DOHH2 (cell line): Measurements from ENCODE around the gene LMBRD2.

ENCODE experiments used
- H3F3A ChIP-seq: fragments of 200-600 bp; sonication (generic), shearing (Covaris generic); 2 replicates; pipeline ENCODE4 v1.6.0; 2016; ENCODE audit warnings: antibody characterized with exemption, mild to moderate bottlenecking; ENCODE audit not compliant: control insufficient read depth, insufficient read depth
- H3K27ac ChIP-seq: fragments of 200-600 bp; sonication (generic); 2 replicates; pipeline ENCODE4 v1.5.1; 2014; ENCODE audit warnings: low read depth, mild to moderate bottlenecking, low read length, moderate library complexity
- H3K27me3 ChIP-seq: fragments of 200-600 bp; sonication (generic); 2 replicates; pipeline ENCODE4 v1.6.1; 2014; ENCODE audit warnings: mild to moderate bottlenecking, low read length, mixed read lengths; ENCODE audit not compliant: control insufficient read depth
- H3K36me3 ChIP-seq: fragments of 200-600 bp; sonication (generic); 2 replicates; pipeline ENCODE4 v1.6.1; 2014; ENCODE audit warnings: mild to moderate bottlenecking, low read length, moderate library complexity, mixed read lengths; ENCODE audit not compliant: control insufficient read depth
- H3K4me1 ChIP-seq: fragments of 200-600 bp; sonication (generic); 2 replicates; pipeline ENCODE4 v1.6.1; 2014; ENCODE audit warnings: mild to moderate bottlenecking, low read length, mixed read lengths; ENCODE audit not compliant: control insufficient read depth
- H3K4me2 ChIP-seq: fragments of 200-600 bp; sonication (generic); 2 replicates; pipeline ENCODE4 v1.6.0; 2014; ENCODE audit warnings: mild to moderate bottlenecking, low read length, moderate library complexity
- H3K4me3 ChIP-seq: fragments of 200-600 bp; sonication (generic); 2 replicates; pipeline ENCODE4 v1.5.1; 2014; ENCODE audit warnings: mild to moderate bottlenecking, low read length, mixed read lengths
- H3K79me2 ChIP-seq: fragments of 200-600 bp; sonication (generic); 2 replicates; pipeline ENCODE4 v1.6.1; 2014; ENCODE audit warnings: mild to moderate bottlenecking, low read length, mixed read lengths; ENCODE audit not compliant: control insufficient read depth
- H3K9me2 ChIP-seq: fragments of 200-600 bp; sonication (generic); replicated peaks from 2 replicates; pipeline ENCODE4 v1.6.1; 2014; ENCODE audit warnings: mild to moderate bottlenecking, low read length, mixed read lengths; ENCODE audit not compliant: control insufficient read depth
- H3K9me3 ChIP-seq: fragments of 200-600 bp; sonication (generic); 2 replicates; pipeline ENCODE4 v1.6.1; 2014; ENCODE audit warnings: antibody characterized with exemption, low read length, mixed read lengths; ENCODE audit not compliant: control insufficient read depth, insufficient read depth
- H4K20me1 ChIP-seq: fragments of 200-600 bp; sonication (generic); 2 replicates; pipeline ENCODE4 v1.6.0; 2014; ENCODE audit warnings: low read depth, mild to moderate bottlenecking, antibody characterized with exemption, low read length, moderate library complexity; ENCODE audit not compliant: control insufficient read depth, insufficient read depth
- CTCF ChIP-seq: fragments of 200-600 bp; sonication (generic); IDR thresholded peaks from one replicate; pipeline ENCODE4 v1.5.1; 2014; ENCODE audit warnings: antibody characterized with exemption, mild to moderate bottlenecking, low read depth, low read length; ENCODE audit not compliant: poor library complexity, severe bottlenecking
- EZH2phosphoT487 ChIP-seq: fragments of 200-600 bp; sonication (generic); IDR thresholded peaks from 2 replicates; pipeline ENCODE4 v1.6.1; 2017; ENCODE audit warnings: borderline replicate concordance, mild to moderate bottlenecking, antibody characterized with exemption, low read length, moderate library complexity, mixed read lengths

The LMBRD2 gene

DNA sequence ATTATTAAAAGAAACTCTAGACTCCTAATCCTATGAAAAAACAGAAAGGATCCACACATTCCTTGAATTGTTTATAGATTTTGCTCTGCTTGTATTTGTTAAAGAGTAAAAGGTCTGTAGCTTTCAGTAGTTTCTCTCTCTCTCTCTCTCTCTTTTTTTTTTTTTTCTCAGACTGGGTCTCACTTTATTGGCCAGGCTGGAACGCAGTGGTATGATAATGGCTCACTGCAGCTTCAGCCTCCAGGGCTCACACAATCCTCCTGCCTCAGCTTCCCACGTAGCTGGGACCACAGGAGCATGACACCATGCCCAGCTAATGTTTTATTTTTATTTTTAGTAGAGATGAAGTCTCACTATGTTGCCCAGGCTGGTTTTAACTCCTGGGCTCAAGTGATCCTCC lies 94.3 kb downstream of the LMBRD2 start:
- Histone ChIP-seq H3K4me2 (no peak overlapping the region), H3K27ac (no peak overlapping the region)

DNA sequence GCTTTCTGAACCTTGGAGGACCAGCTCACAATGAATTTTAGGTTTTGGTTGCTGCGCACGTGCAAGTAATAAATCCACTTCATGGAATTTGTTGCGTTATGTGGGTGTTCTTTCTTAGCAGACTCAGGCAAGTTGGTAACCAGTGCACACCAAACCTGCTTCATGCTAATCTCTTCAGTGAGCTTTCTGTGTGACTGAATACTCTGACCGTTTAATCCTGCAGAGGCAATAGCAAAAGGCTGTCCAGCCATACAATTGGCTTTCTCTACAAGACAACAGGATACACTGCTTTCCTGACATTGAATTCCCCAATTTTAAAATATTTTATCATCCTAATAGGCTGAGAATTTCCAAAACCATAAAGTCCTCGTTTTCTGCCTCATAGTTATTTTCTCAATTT lies 95.3 kb downstream of the LMBRD2 start:
- Histone ChIP-seq H3K36me3 (no peaks in the 10 kb centered on the region), H3K4me2 (no peak overlapping the region), H3K9me3 (no peaks in the 10 kb centered on the region), H3F3A (no peaks in the 10 kb centered on the region), H3K9me2 (no peaks in the 10 kb centered on the region), H3K79me2 (no peaks in the 10 kb centered on the region), H3K27me3 (no peaks in the 10 kb centered on the region), H3K4me1 (no peaks in the 10 kb centered on the region; the same call in 1 of the 2 replicates), H4K20me1 (no peaks in the 10 kb centered on the region), H3K27ac (no peak overlapping the region), H3K4me3 (no peak overlapping the region)
- TF ChIP-seq CTCF, result no peak

More for the DNA sequence above, 94.3 kb downstream of the LMBRD2 start:
- no peaks in the 10 kb centered on the region for H3K79me2 ChIP-seq
- TF ChIP-seq EZH2phosphoT487 (no peak), CTCF (no peak)
- H3K9me2 ChIP-seq, result no peaks in the 10 kb centered on the region
- no peaks in the 10 kb centered on the region; the same call in 1 of the 2 replicates for H3K4me1 ChIP-seq
- H3K36me3 ChIP-seq, result no peaks in the 10 kb centered on the region
- H3K4me3 ChIP-seq, result no peak overlapping the region
- no peaks in the 10 kb centered on the region for H4K20me1 ChIP-seq
- no peaks in the 10 kb centered on the region for H3K27me3 ChIP-seq
- H3K9me3 ChIP-seq, result no peaks in the 10 kb centered on the region
- H3F3A ChIP-seq, result no peaks in the 10 kb centered on the region

- H3K9me3 ChIP-seq, result no peaks in the 10 kb centered on the region
- H3K4me3 ChIP-seq, result no peak overlapping the region
- TF ChIP-seq CTCF (no peak), EZH2phosphoT487 (no peak)
- no peaks in the 10 kb centered on the region for H4K20me1 ChIP-seq
- H3K9me2 ChIP-seq, result no peaks in the 10 kb centered on the region
- H3K27ac ChIP-seq, result no peak overlapping the region
- no peaks in the 10 kb centered on the region for H3K27me3 ChIP-seq
- no peaks in the 10 kb centered on the region for H3F3A ChIP-seq
- H3K4me2 ChIP-seq, result no peak overlapping the region
- H3K36me3 ChIP-seq, result no peaks in the 10 kb centered on the region
- no peaks in the 10 kb centered on the region for H3K79me2 ChIP-seq
- H3K4me1 ChIP-seq, result no peaks in the 10 kb centered on the region; the same call in 1 of the 2 replicates
Observed at GRCh38 chr5:36055984-36056383, 95.7 kb downstream of the LMBRD2 start.

- Histone ChIP-seq H3K79me2 (no peaks in the 10 kb centered on the region), H3K9me3 (no peaks in the 10 kb centered on the region), H3K4me2 (no peak overlapping the region), H4K20me1 (no peaks in the 10 kb centered on the region), H3F3A (no peaks in the 10 kb centered on the region), H3K4me3 (no peak overlapping the region), H3K27ac (no peak overlapping the region), H3K27me3 (no peaks in the 10 kb centered on the region), H3K9me2 (no peaks in the 10 kb centered on the region), H3K36me3 (no peaks in the 10 kb centered on the region), H3K4me1 (no peaks in the 10 kb centered on the region; the same call in 1 of the 2 replicates)
- TF ChIP-seq EZH2phosphoT487 (no peak), CTCF (no peak)
Observed at GRCh38 chr5:36054647-36055046, 97.0 kb downstream of the LMBRD2 start.
